HepG2 (cell line): ENCODE results near the gene TUBGCP4. TPM values are rescaled to one million over a fixed set of nuclear protein-coding genes. Genes with fewer than 3 reads are reported as not detected.

Experiments
- ATAC-seq: fragments of 200-7000 bp; cut with Tn5 transposase; 3 replicates; pipeline ENCODE4 v1.9.1; 2020; ENCODE audit warnings: mild to moderate bottlenecking, moderate library complexity
- BruUV-seq: library from RNA; stranded (reverse); fragments of 400-500 nt; replicated peaks from 2 replicates; lab custom pipeline; 2021; lab: Mats Ljungman, UMichigan
- CTCF ChIA-PET: fragments of 300-600 bp; formaldehyde crosslinking; extraction: SDS; loops from one replicate; lab custom pipeline; 2021; ENCODE audit warnings: low total read pairs, inconsistent platforms, low intra/inter-chr PET ratio; lab: Yijun Ruan, JAX
- POLR2A ChIA-PET: fragments of 350-600 bp; sonication (Branson Sonifier 250); formaldehyde crosslinking; loops from one replicate; lab custom pipeline; 2020; ENCODE audit warnings: antibody characterized with exemption, inconsistent platforms; lab: Yijun Ruan, JAX
- DNase-seq: peaks from one replicate; pipeline ENCODE4 v3.0.0-alpha.2; 2015; ENCODE audit warnings: low spot score
- FAIRE-seq: peaks from 3 replicates; lab custom pipeline; 2011; peaks lifted over from hg19 to GRCh38; lab: Jason Lieb, UNC
- H2AFZ ChIP-seq: one replicate; pipeline ENCODE4 v1.6.1; 2011; ENCODE audit warnings: low read length, inconsistent platforms
- H3K27ac ChIP-seq: fragments of 300-600 bp; 3 replicates; pipeline ENCODE4 v1.8.0; 2011; ENCODE audit warnings: mixed run types, mild to moderate bottlenecking, mixed read lengths, low read length, inconsistent platforms; ENCODE audit not compliant: insufficient read depth; ENCODE audit errors: extremely low read length
- H3K27me3 ChIP-seq, 2 experiments: fragments of 200-600 bp in 1 of 2; 2 replicates in 1 of 2; 3 replicates in 1 of 2; pipeline versions ENCODE4 v1.6.0 to v1.8.0; 2011; ENCODE audit warnings: low read length in 2 of 2, mild to moderate bottlenecking in 2 of 2, moderate library complexity in 2 of 2, inconsistent platforms in 1 of 2; ENCODE audit not compliant: insufficient read depth in 2 of 2, control insufficient read depth in 1 of 2
- H3K36me3 ChIP-seq, 2 experiments: fragments of 200-600 bp in 1 of 2; replicated peaks in 1 of 2; 2 replicates in 1 of 2; 3 replicates in 1 of 2; pipeline versions ENCODE4 v1.5.1 to v1.8.0; 2011; ENCODE audit warnings: low read length in 2 of 2, inconsistent platforms in 1 of 2; ENCODE audit not compliant: insufficient read depth in 2 of 2, control insufficient read depth in 1 of 2
- H3K4me1 ChIP-seq: 2 replicates; pipeline ENCODE4 v1.5.1; 2012; ENCODE audit warnings: low read length, inconsistent platforms; ENCODE audit not compliant: insufficient read depth
- H3K4me2 ChIP-seq: 2 replicates; pipeline ENCODE4 v1.6.0; 2011; ENCODE audit warnings: low read depth, low read length, inconsistent platforms
- H3K4me3 ChIP-seq, 3 experiments: fragments of 200-600 bp in 1 of 3; sonication (generic), shearing (Covaris generic) in 1 of 3; replicated peaks in 1 of 3; 2 replicates each; pipeline ENCODE4 v1.5.1; 2011 to 2016; ENCODE audit warnings: low read length in 3 of 3, inconsistent platforms in 2 of 3, low read depth in 2 of 3, mild to moderate bottlenecking in 2 of 3, control low read depth in 1 of 3, mixed read lengths in 1 of 3; ENCODE audit not compliant: insufficient read depth in 1 of 3
- H3K79me2 ChIP-seq: one replicate; pipeline ENCODE4 v1.6.1; 2011; ENCODE audit warnings: low read length, inconsistent platforms; ENCODE audit not compliant: insufficient read depth
- H3K9ac ChIP-seq: 2 replicates; pipeline ENCODE4 v1.6.0; 2011; ENCODE audit warnings: mild to moderate bottlenecking, low read depth, low read length, inconsistent platforms; ENCODE audit not compliant: insufficient read depth
- H3K9me3 ChIP-seq: 2 replicates; pipeline ENCODE4 v1.5.1; 2012; ENCODE audit warnings: mild to moderate bottlenecking, low read length
- H4K20me1 ChIP-seq: 2 replicates; pipeline ENCODE4 v1.6.0; 2011; ENCODE audit warnings: inconsistent platforms, mild to moderate bottlenecking, low read length, moderate library complexity; ENCODE audit not compliant: insufficient read depth
- IKZF1 ChIP-seq: fragments of 450-650 bp; IDR thresholded peaks from 2 replicates; pipeline ENCODE4 v1.7.1; 2016
- MAFF ChIP-seq: IDR thresholded peaks from 2 replicates; pipeline ENCODE4 v1.6.1; 2011; ENCODE audit warnings: low read depth, low read length, improper control_type of control experiment
- MAFK ChIP-seq, 2 experiments: IDR thresholded peaks in 1 of 2; conservative IDR thresholded peaks in 1 of 2; 2 replicates each; pipeline ENCODE4 v1.6.1; 2011; ENCODE audit warnings: improper control_type of control experiment in 2 of 2, low read length in 2 of 2
- NAIF1 ChIP-seq: sonication (generic); formaldehyde crosslinking; IDR thresholded peaks from 2 replicates; pipeline ENCODE4 v1.5.0; 2020; ENCODE audit warnings: mild to moderate bottlenecking, missing genetic modification reagents, borderline replicate concordance
- RBFOX2 ChIP-seq: fragments of 200-400 bp; formaldehyde crosslinking; IDR thresholded peaks from 2 replicates; pipeline ENCODE4 v1.6.1; 2017; ENCODE audit warnings: low read depth, mild to moderate bottlenecking, low read length
- SRSF1 ChIP-seq: fragments of 200-400 bp; formaldehyde crosslinking; optimal IDR thresholded peaks from 2 replicates; pipeline ENCODE3; 2017; ENCODE audit warnings: mild to moderate bottlenecking, low read depth, low read length, moderate library complexity
- ZNF33B ChIP-seq: sonication (generic); formaldehyde crosslinking; IDR thresholded peaks from 2 replicates; pipeline ENCODE4 v1.5.1; 2020; ENCODE audit warnings: mild to moderate bottlenecking, missing genetic modification reagents
- ZNF468 ChIP-seq: sonication (generic); formaldehyde crosslinking; IDR thresholded peaks from 2 replicates; pipeline ENCODE4 v1.8.0; 2022; ENCODE audit warnings: mild to moderate bottlenecking, moderate library complexity, missing genetic modification reagents
- ZSCAN22 ChIP-seq: sonication (generic); formaldehyde crosslinking; IDR thresholded peaks from 2 replicates; pipeline ENCODE4 v1.4.0; 2020; ENCODE audit warnings: mild to moderate bottlenecking, missing genetic modification reagents
- WGBS: methylation state at CpG from one replicate; pipeline ENCODE4 v1.1.6; 2017; ENCODE audit warnings: low lambda C conversion rate; 5-methylcytosine and 5-hydroxymethylcytosine counted together
- in situ Hi-C: cut with HindIII; loops from 2 replicates; pipeline ENCODE4 v1.10.0; 2017; ENCODE audit warnings: low pct_unique_long_range_greater_than_20kb; ENCODE audit not compliant: extremely low pct_ligation_motif_present
- intact Hi-C: fragments of 100-400 bp; cut with micrococcal nuclease; formaldehyde crosslinking; loops from one replicate; pipeline ENCODE4 v1.10.0; 2022; ENCODE audit not compliant: unreplicated experiment
- polyA plus RNA-seq, 8 experiments: library from polyadenylated mRNA; depleted of rRNA in 3 of 8; stranded (reverse) in 7 of 8; unstranded in 1 of 8; fragments of >200 nt; fragmentation: Illumina TruSeq in 4 of 8; extraction: Trizol in 4 of 8; gene quantifications; 2 replicates each; pipeline versions ENCODE4 v1.2.1 to v1.2.3, GENCODE V29; 2011 to 2016; ENCODE audit warnings: low read depth in 4 of 8, missing spikeins in 1 of 8, mixed read lengths in 1 of 8; ENCODE audit not compliant: insufficient read depth in 1 of 8
- total RNA-seq, 5 experiments: library from RNA; depleted of rRNA; stranded (reverse); fragments of >200 nt; fragmentation: Illumina TruSeq; extraction: Trizol; gene quantifications; 2 replicates each; pipeline ENCODE4 v1.2.3, GENCODE V29; 2016; ENCODE audit warnings: low read depth in 1 of 5

Gene TUBGCP4
- total and polyA plus RNA-seq, 2 of the 13 experiments (the other 11 are each of a cell fraction or from before 2014, with no cell fraction given) = 15.0 to 20.5 TPM

DNA sequence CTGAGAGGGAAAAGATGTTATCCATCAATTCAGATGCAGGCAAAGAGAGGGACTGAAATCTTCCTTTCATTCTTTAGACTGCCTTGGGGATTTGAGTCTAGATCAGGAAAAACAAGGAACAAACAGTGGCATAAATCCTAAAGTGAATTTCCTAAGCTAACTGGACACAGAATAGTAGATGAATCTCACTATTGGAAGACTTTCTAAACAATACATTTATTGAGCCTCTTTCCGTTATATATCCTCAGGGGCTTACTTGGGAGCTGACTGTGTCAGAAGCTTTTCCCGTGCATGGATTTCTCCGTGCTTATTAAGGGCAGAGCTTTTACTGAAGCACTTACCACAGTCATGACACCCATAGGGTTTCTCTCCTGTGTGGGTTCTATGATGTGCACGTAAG is 10.1 kb upstream of the TUBGCP4 start:
- TF ChIP-seq IKZF1 (no peak), RBFOX2 (0 out of 2 replicates have a peak, but pooled peaks have one; percentile 20)
- peaks cover 11 to 50% of the 10 kb centered on the region in 2 experiments for H3K36me3 ChIP-seq
- 94% methylated on average over 4 of the region's 4 CpGs for WGBS
- in situ Hi-C loops = no loop called here
- H4K20me1 ChIP-seq = no peaks in the 10 kb centered on the region
- no peaks in the 10 kb centered on the region for H3K9me3 ChIP-seq
- H3K27ac ChIP-seq = no peak overlapping the region
- no peak overlapping the region for H3K4me2 ChIP-seq
- no TSS peak for BruUV-seq
- no peak for ATAC-seq
- H3K4me3 ChIP-seq = no peak overlapping the region
- no peak overlapping the region for H2AFZ ChIP-seq
- H3K79me2 ChIP-seq = no peaks in the 10 kb centered on the region
- no peak for DNase-seq
- peaks cover 9% of the 10 kb centered on the region for H3K4me1 ChIP-seq
- H3K9ac ChIP-seq = no peak overlapping the region
- no peaks in the 10 kb centered on the region for H3K27me3 ChIP-seq
- ChIA-PET CTCF (no interaction called here), POLR2A (interaction anchor here (3.3 kb wide), 1 partner anchor 10 kb away, joined by 16 read pairs; the partner anchor contains the start of genes TUBGCP4 and ZSCAN29)
- no peak for FAIRE-seq
- intact Hi-C loops = no loop called here

DNA sequence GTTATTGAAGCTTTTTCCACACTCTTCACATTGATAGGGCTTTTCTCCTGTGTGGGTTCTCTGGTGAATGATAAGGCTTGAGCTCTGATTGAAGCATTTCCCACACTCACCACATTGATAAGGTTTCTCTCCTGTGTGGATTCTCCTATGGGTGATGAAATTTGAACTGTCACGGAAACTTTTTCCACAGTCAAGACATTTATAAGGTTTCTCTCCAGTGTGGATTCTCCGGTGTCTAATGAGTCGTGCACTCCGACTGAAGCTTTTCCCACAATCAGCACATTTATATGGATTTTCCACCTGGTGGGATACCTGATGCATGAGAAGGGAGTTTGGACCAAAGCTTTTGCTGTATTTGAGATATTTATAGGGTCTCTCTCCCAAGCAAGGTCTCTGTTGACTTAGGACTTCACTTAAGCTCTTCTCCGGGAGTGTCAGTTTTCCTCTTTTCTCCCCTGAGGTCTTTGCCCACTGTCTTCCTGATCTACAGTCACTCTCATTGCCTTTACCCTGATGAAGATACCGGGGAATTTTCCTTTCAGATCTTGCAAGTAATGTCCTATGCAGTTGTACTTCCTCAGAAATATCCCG is 9.5 kb upstream of the TUBGCP4 start:
- TSS peak; percentile 39 for BruUV-seq
- intact Hi-C loops (no loop called here), in situ Hi-C loops (no loop called here)
- Histone ChIP-seq H3K79me2 (no peaks in the 10 kb centered on the region), H3K27me3 (no peaks in the 10 kb centered on the region), H3K4me2 (no peak overlapping the region), H3K36me3 (peaks cover 11 to 56% of the 10 kb centered on the region in 2 experiments), H2AFZ (no peak overlapping the region), H3K9ac (no peak overlapping the region), H3K9me3 (no peaks in the 10 kb centered on the region), H4K20me1 (peaks cover 3% of the 10 kb centered on the region; the same call in 1 of the 2 replicates), H3K4me1 (peaks cover 14% of the 10 kb centered on the region), H3K4me3 (no peak overlapping the region), H3K27ac (no peak overlapping the region)
- CTCF ChIA-PET = no interaction called here
- no peak for FAIRE-seq
- TF ChIP-seq MAFF (peak; percentile 52; the same call in 1 of the 2 replicates), SRSF1 (no peak), ZNF33B (CRISPR knock-in tag) (no peak), ZNF468 (no peak), NAIF1 (no peak), MAFK (conservative IDR thresholded peaks at IDR 0.05 in 1 of 2, IDR thresholded peaks at IDR 0.05 in 1 of 2; ENCODE audit: low read length in 2 of 2) (peak; percentile 39 to 60; a peak in 3 of 4 replicates), ZSCAN22 (no peak)
- no peak for DNase-seq
- ATAC-seq = no peak
- WGBS = 96% methylated on average over 7 of the region's 7 CpGs
- POLR2A ChIA-PET = interaction anchor here (3.3 kb wide), 1 partner anchor 9 kb away, joined by 16 read pairs; the partner anchor contains the start of genes TUBGCP4 and ZSCAN29
